NCI-H146 (cell line): ENCODE data around the gene PTBP3.
A peak's percentile ranks its signal among the peaks of the same experiment; 100 is the strongest.
"Not testable (repeated sequence)": the region's sequence is repeated elsewhere in the genome, so short reads cannot be mapped to it uniquely, and the experiment has no call there.

Experiments
- DNase-seq: peaks from one replicate; lab custom pipeline; 2025; lab: John Stamatoyannopoulos, UW

PTBP3 gene

GRCh38 chr9:112332977-112333638, at the start of gene PTBP3:
TSS of gene PTBP3 (minus strand) at chr9:112333619. CDS start at chr9:112297865, 35,754 bp downstream.
- peak; percentile 91 for DNase-seq

- DNase-seq, result no peak
Observed at GRCh38 chr9:112382501-112383364, 49.3 kb upstream of the PTBP3 start.

GRCh38 chr9:112382066-112382465, 48.6 kb upstream of the PTBP3 start:
- no peak for DNase-seq

- no peak for DNase-seq
Observed at GRCh38 chr9:112380825-112381221, 47.4 kb upstream of the PTBP3 start.

- no peak for DNase-seq
Observed at GRCh38 chr9:112380102-112380824, 46.8 kb upstream of the PTBP3 start, which contains the start of gene HSDL2. TSS of gene HSDL2 (plus strand) at chr9:112380108. CDS start at chr9:112380164, 56 bp downstream.

- DNase-seq, result peak; percentile 96
Observed at GRCh38 chr9:112379177-112380101, 46.0 kb upstream of the PTBP3 start.

- peak; percentile 16 for DNase-seq
Observed at GRCh38 chr9:112378328-112379176, 45.1 kb upstream of the PTBP3 start.

GRCh38 chr9:112377684-112378327, 44.4 kb upstream of the PTBP3 start:
- DNase-seq, result no peak

- no peak for DNase-seq
Observed at GRCh38 chr9:112377087-112377486, 43.7 kb upstream of the PTBP3 start.

- no peak for DNase-seq
Observed at GRCh38 chr9:112375361-112375760, 41.9 kb upstream of the PTBP3 start.

- DNase-seq, result not testable (repeated sequence)
Observed at GRCh38 chr9:112374232-112374631, 40.8 kb upstream of the PTBP3 start.

GRCh38 chr9:112373666-112374065, 40.2 kb upstream of the PTBP3 start:
- DNase-seq, result not testable (repeated sequence)

- DNase-seq, result no peak
Observed at GRCh38 chr9:112371060-112371459, 37.6 kb upstream of the PTBP3 start.

GRCh38 chr9:112369817-112370216, 36.4 kb upstream of the PTBP3 start:
- no peak for DNase-seq

- no peak for DNase-seq
Observed at GRCh38 chr9:112367465-112367864, 34.0 kb upstream of the PTBP3 start.

GRCh38 chr9:112366591-112366990, 33.2 kb upstream of the PTBP3 start:
- no peak for DNase-seq

- DNase-seq, result not testable (repeated sequence)
Observed at GRCh38 chr9:112365257-112365656, 31.8 kb upstream of the PTBP3 start.

- no peak for DNase-seq
Observed at GRCh38 chr9:112364761-112365160, 31.3 kb upstream of the PTBP3 start.

GRCh38 chr9:112361601-112362000, 28.2 kb upstream of the PTBP3 start:
- no peak for DNase-seq
